GM12878 (cell line): ENCODE results near the gene RPL3. TPM values are rescaled to one million over a fixed set of nuclear protein-coding genes. Genes with fewer than 3 reads are reported as not detected.

Experiments used
- ATAC-seq: fragments of 200-7000 bp; cut with Tn5 transposase; 3 replicates; pipeline ENCODE4 v1.9.1; 2020; ENCODE audit warnings: mild to moderate bottlenecking, moderate library complexity
- BruUV-seq: library from RNA; stranded (reverse); fragments of 400-500 nt; replicated peaks from 2 replicates; lab custom pipeline; 2021; lab: Mats Ljungman, UMichigan
- CTCF ChIA-PET: fragments of 300-600 bp; sonication (Branson Sonifier 250); formaldehyde crosslinking; extraction: SDS; loops from one replicate; lab custom pipeline; 2021; ENCODE audit warnings: inconsistent platforms; lab: Yijun Ruan, JAX
- POLR2A ChIA-PET: fragments of 350-600 bp; formaldehyde crosslinking; extraction: SDS; loops from one replicate; lab custom pipeline; 2021; ENCODE audit warnings: inconsistent platforms; lab: Charles Lee
- RAD21 ChIA-PET: fragments of 300-600 bp; sonication (Branson Sonifier 250); formaldehyde crosslinking; loops from one replicate; lab custom pipeline; 2023; ENCODE audit warnings: antibody characterized with exemption; ENCODE audit not compliant: unreplicated experiment; lab: Charles Lee
- SMC1A ChIA-PET: fragments of 300-600 bp; sonication (Branson Sonifier 250); formaldehyde crosslinking; loops from one replicate; lab custom pipeline; 2023; ENCODE audit not compliant: unreplicated experiment, uncharacterized antibody; lab: Charles Lee
- DNase-seq: peaks from one replicate; pipeline ENCODE4 v3.0.0-alpha.2; 2011; ENCODE audit warnings: low read depth, low spot score
- FAIRE-seq: peaks from 3 replicates; lab custom pipeline; 2011; peaks lifted over from hg19 to GRCh38; lab: Jason Lieb, UNC
- H2AFZ ChIP-seq: 2 replicates; pipeline ENCODE4 v1.6.0; 2011; ENCODE audit warnings: low read depth, low read length, control low read depth; ENCODE audit not compliant: control insufficient read depth
- H3K27ac ChIP-seq: 2 replicates; pipeline ENCODE4 v1.5.1; 2011; ENCODE audit warnings: control low read depth; ENCODE audit not compliant: control insufficient read depth, insufficient read depth
- H3K27me3 ChIP-seq, 2 experiments: replicated peaks in 1 of 2; 2 replicates each; pipeline versions ENCODE4 v1.6.0 to v1.6.1; 2011; ENCODE audit warnings: low read length in 1 of 2; ENCODE audit not compliant: control insufficient read depth in 2 of 2, insufficient read depth in 2 of 2
- H3K36me3 ChIP-seq, 2 experiments: 2 replicates each; pipeline ENCODE4 v1.5.1; 2011; ENCODE audit warnings: low read length in 1 of 2; ENCODE audit not compliant: control insufficient read depth in 2 of 2, insufficient read depth in 2 of 2
- H3K4me1 ChIP-seq: 2 replicates; pipeline ENCODE4 v1.6.1; 2011; ENCODE audit warnings: mild to moderate bottlenecking, low read length, moderate library complexity, mixed read lengths; ENCODE audit not compliant: control insufficient read depth, insufficient read depth
- H3K4me2 ChIP-seq: 2 replicates; pipeline ENCODE4 v1.6.0; 2011; ENCODE audit warnings: control low read depth; ENCODE audit not compliant: control insufficient read depth, insufficient read depth
- H3K4me3 ChIP-seq: fragments of 200-600 bp; sonication (generic); 2 replicates; pipeline ENCODE4 v1.5.1; 2016
- H3K79me2 ChIP-seq: 2 replicates; pipeline ENCODE4 v1.6.0; 2011; ENCODE audit warnings: low read length; ENCODE audit not compliant: control insufficient read depth, insufficient read depth
- H3K9ac ChIP-seq: 2 replicates; pipeline ENCODE4 v1.8.0; 2011; ENCODE audit warnings: low read length, control low read depth, mixed read lengths; ENCODE audit not compliant: control insufficient read depth, insufficient read depth
- H3K9me3 ChIP-seq: replicated peaks from 3 replicates; pipeline ENCODE4 v1.5.1; 2011; ENCODE audit warnings: mild to moderate bottlenecking, low read length; ENCODE audit not compliant: control insufficient read depth, insufficient read depth
- H4K20me1 ChIP-seq: 2 replicates; pipeline ENCODE4 v1.6.0; 2011; ENCODE audit not compliant: control insufficient read depth, insufficient read depth
- IRF4 ChIP-seq: IDR thresholded peaks from 2 replicates; pipeline ENCODE4 v1.6.1; 2011; ENCODE audit warnings: low read depth, low read length
- KAT2A ChIP-seq: conservative IDR thresholded peaks from 2 replicates; pipeline ENCODE4 v1.6.1; 2011; ENCODE audit warnings: low read depth, low read length; ENCODE audit not compliant: control insufficient read depth
- MEF2B ChIP-seq: fragments of 450-650 bp; IDR thresholded peaks from 2 replicates; pipeline ENCODE4 v1.6.1; 2018; ENCODE audit warnings: mild to moderate bottlenecking, moderate library complexity; ENCODE audit not compliant: partially characterized antibody, poor library complexity, severe bottlenecking
- MLLT1 ChIP-seq: fragments of 450-650 bp; IDR thresholded peaks from 2 replicates; pipeline ENCODE4 v1.6.1; 2016; ENCODE audit warnings: mild to moderate bottlenecking
- NR2C2 ChIP-seq: IDR thresholded peaks from 2 replicates; pipeline ENCODE4 v1.6.1; 2011; ENCODE audit warnings: borderline replicate concordance, low read depth; ENCODE audit not compliant: control insufficient read depth, insufficient read length
- NR2F1 ChIP-seq: fragments of 450-650 bp; conservative IDR thresholded peaks from 2 replicates; pipeline ENCODE4 v1.6.1; 2017; ENCODE audit warnings: mild to moderate bottlenecking
- PKNOX1 ChIP-seq: fragments of 450-650 bp; IDR thresholded peaks from 2 replicates; pipeline ENCODE4 v1.6.1; 2016; ENCODE audit warnings: mild to moderate bottlenecking
- RELA ChIP-seq: fragments of 450-650 bp; IDR thresholded peaks from 2 replicates; pipeline ENCODE4 v1.8.0; 2014; ENCODE audit warnings: borderline replicate concordance; ENCODE audit not compliant: partially characterized antibody
- STAT1 ChIP-seq: fragments of 450-650 bp; conservative IDR thresholded peaks from 2 replicates; pipeline ENCODE4 v1.6.1; 2014; ENCODE audit warnings: antibody characterized with exemption, mild to moderate bottlenecking
- TBL1XR1 ChIP-seq: IDR thresholded peaks from 2 replicates; pipeline ENCODE4 v1.6.1; 2012; ENCODE audit warnings: low read depth, low read length, improper control_type of control experiment
- TCF7 ChIP-seq: IDR thresholded peaks from 2 replicates; pipeline ENCODE4 v1.6.1; 2014; ENCODE audit warnings: antibody characterized with exemption, borderline replicate concordance
- ZNF207 ChIP-seq: fragments of 450-650 bp; IDR thresholded peaks from 2 replicates; pipeline ENCODE4 v1.6.1; 2014; ENCODE audit warnings: antibody characterized with exemption, mild to moderate bottlenecking, borderline replicate concordance
- ZNF274 ChIP-seq: IDR thresholded peaks from one replicate; pipeline ENCODE4 v1.8.0; 2011; ENCODE audit not compliant: insufficient read length, insufficient read depth
- WGBS: methylation state at CpG from one replicate; pipeline ENCODE4 v1.1.6; 2016; ENCODE audit warnings: low lambda C conversion rate; ENCODE audit not compliant: insufficient replicate concordance, insufficient coverage; ENCODE audit errors: missing lambda C conversion rate; 5-methylcytosine and 5-hydroxymethylcytosine counted together
- in situ Hi-C: fragments of 300-500 bp; cut with MboI; formaldehyde crosslinking; loops from 9 replicates; pipeline ENCODE4 v1.14.3; 2018; ENCODE audit warnings: mixed read lengths
- intact Hi-C: fragments of 100-400 bp; cut with micrococcal nuclease; formaldehyde crosslinking; loops from one replicate; pipeline ENCODE4 v1.14.2; 2022; ENCODE audit not compliant: unreplicated experiment
- polyA plus RNA-seq, 11 experiments: library from polyadenylated mRNA; depleted of rRNA in 4 of 11; unstranded in 6 of 11; stranded (reverse) in 5 of 11; fragments of >200 nt; fragmentation: Nextera tagmentation in 4 of 11; fragmentation: Illumina TruSeq in 1 of 11; extraction: Ambion mirVana in 4 of 11; extraction: Trizol in 1 of 11; gene quantifications; 1 replicate in 1 of 11; 2 replicates in 10 of 11; pipeline versions ENCODE4 v1.2.1 to v1.2.3, GENCODE V29; 2011 to 2016; ENCODE audit warnings: inconsistent platforms in 2 of 11, missing spikeins in 2 of 11, low read depth in 1 of 11
- total RNA-seq, 4 experiments: library from RNA; depleted of rRNA in 3 of 4; stranded (reverse); fragments of >200 nt in 3 of 4; fragmentation: Illumina TruSeq in 1 of 4; extraction: Trizol in 1 of 4; gene quantifications; 2 replicates each; pipeline versions ENCODE4 v1.2.1 to v1.2.3, GENCODE V29; 2013 to 2021

The RPL3 gene
- total and polyA plus RNA-seq, 10 of the 15 experiments (the other 5 are each of a cell fraction or from before 2014, with no cell fraction given): 1,534 to 6,791 (median 3,992) TPM

- TF ChIP-seq NR2F1: no peak
- peak; percentile 10 for TF ChIP-seq RELA
- TF ChIP-seq PKNOX1: peak; percentile 85
- TF ChIP-seq MLLT1: no peak
These were observed 12.7 kb downstream of the RPL3 start (continued) for GRCh38 chr22:39306456-39307361.

GRCh38 chr22:39303892-39304671 lies 15.3 kb downstream of the RPL3 start:
- WGBS: 73% methylated on average over 16 of the region's 16 CpGs
- TF ChIP-seq MEF2B: no peak
- TF ChIP-seq TBL1XR1: no peak
- TF ChIP-seq IRF4: no peak
- no peak for TF ChIP-seq STAT1
- TF ChIP-seq TCF7: no peak
- no peak for TF ChIP-seq ZNF274
- TF ChIP-seq NR2C2: no peak
- TF ChIP-seq ZNF207: no peak
- no peak for TF ChIP-seq KAT2A
- no TSS peak for BruUV-seq
- no peak overlapping the region for H3K27ac ChIP-seq
- no peaks in the 10 kb centered on the region for H4K20me1 ChIP-seq
- ATAC-seq (no peak), FAIRE-seq (no peak), DNase-seq (no peak)
- ChIA-PET SMC1A (interaction anchor here (0.7 to 1.3 kb wide), 6 partner anchors 12 to 301 kb away, joined by 3 to 5 read pairs (median 3); no protein-coding TSS in a partner anchor), CTCF (interaction anchor here (0.6 to 5.2 kb wide), 8 partner anchors 12 to 334 kb away, joined by 3 to 57 read pairs (median 4); no protein-coding TSS in a partner anchor), POLR2A (interaction anchor here (0.9 to 1.7 kb wide), 2 partner anchors 11 to 18 kb away, joined by 3 to 8 read pairs; no protein-coding TSS in a partner anchor), RAD21 (interaction anchor here (0.7 to 1.7 kb wide), 4 partner anchors 15 to 430 kb away, joined by 4 to 7 read pairs (median 4); partner anchors contain the start of gene RPL3)
- H3K9ac ChIP-seq: no peak overlapping the region
- no peaks in the 10 kb centered on the region for H3K36me3 ChIP-seq
- no peaks in the 10 kb centered on the region for H3K9me3 ChIP-seq
- no peaks in the 10 kb centered on the region for H3K79me2 ChIP-seq
- no peak overlapping the region for H3K4me2 ChIP-seq
- no peak overlapping the region for H3K4me3 ChIP-seq
- H3K27me3 ChIP-seq: no peaks in the 10 kb centered on the region
- in situ Hi-C loops: no loop called here
- intact Hi-C loops: no loop called here
- no peak overlapping the region for H2AFZ ChIP-seq
- peaks cover 21% of the 10 kb centered on the region for H3K4me1 ChIP-seq
